ENCODE data around the gene CSRP2. TPM values are rescaled to one million over a fixed set of nuclear protein-coding genes. Genes with fewer than 3 reads are reported as not detected.

Gene CSRP2
- total RNA-seq, 4 donors from 2014 or later, result 14.8 to 95.6 (median 24.7) TPM

GRCh38 chr12:76908303-76909017 is 29.6 kb upstream of the CSRP2 start:
- no peak for TF ChIP-seq CTCF (IDR thresholded peaks at IDR 0.05; ENCODE audit: low read depth)

DNA sequence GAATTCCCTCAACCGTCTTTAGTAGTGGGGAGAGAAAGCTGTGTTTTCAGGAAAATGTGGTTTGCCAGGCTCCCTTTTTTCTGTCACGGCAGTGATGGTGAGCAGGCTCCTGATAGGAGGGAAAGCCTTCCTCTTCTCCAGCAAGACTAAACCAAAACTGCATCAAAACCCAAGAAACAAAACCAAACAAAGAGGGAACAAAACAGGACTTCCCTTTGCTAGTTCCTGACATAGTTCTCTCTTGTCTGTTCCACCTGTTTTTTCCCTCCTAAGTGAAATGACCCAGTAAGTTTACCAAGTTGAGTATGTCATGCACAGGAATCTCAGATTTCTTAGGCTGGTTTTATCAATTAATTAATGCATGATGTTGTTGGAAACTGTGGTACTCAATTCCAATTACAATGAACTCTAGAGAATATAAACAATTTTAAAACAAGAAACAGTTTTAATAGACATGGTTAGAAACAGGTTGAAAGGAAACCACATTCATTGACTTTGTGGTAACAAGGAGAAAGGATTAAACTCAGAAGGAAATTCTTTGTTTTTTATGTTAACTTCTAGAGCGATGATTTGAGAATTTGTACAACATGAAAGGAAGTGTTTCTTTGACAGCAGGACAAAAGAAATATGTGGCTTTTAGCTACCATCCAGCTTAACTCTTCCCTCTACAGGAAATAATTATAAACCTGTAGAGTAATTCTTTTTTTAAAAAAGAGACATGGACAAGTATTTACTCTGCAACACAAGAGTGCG is 23.0 kb upstream of the CSRP2 start:
- TF ChIP-seq CTCF (IDR thresholded peaks at IDR 0.05; ENCODE audit: low read depth), result no peak

GRCh38 chr12:76899522-76899921 is 20.7 kb upstream of the CSRP2 start:
- TF ChIP-seq CTCF (IDR thresholded peaks at IDR 0.05; ENCODE audit: low read depth), result no peak

DNA sequence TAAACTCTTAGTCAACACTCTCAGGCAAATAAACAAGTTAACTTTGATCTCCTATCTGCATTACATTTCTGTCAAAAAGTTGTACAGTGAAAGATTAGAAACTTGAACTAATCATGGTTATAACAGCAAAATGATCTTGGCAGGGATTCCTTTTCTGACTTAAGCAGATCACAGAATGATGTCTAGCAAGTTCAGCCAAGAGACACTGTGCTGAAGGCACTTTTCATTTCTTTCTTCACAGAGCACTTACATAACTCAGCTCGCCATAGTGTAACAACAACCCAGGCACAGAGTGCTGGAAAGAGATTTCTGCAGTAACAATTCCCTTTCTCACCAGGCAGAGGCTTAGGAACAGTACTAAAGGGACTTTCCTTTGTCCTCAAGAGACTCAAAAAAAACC is 19.6 kb upstream of the CSRP2 start:
- TF ChIP-seq CTCF (IDR thresholded peaks at IDR 0.05; ENCODE audit: low read depth), result no peak

DNA sequence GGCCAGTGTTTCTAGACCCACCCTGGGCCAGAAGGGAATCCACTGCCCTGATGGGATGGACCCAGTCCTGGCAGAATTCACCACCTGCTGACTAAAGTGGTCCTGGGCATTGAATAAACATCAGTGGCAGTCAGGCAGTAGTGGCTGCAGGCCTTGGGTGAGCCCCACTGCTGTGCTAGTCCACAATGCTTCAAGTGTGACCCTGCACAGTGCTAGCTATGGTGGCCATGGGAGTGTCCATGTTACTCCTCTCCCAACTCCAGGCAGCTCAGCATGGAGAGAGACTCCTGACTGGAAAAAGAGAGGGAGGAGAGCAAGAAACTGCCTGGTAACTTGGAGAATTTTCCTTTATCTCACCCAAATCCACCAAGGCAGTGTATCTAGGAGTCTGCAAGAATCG is 17.5 kb upstream of the CSRP2 start:
- no peak for TF ChIP-seq CTCF (IDR thresholded peaks at IDR 0.05; ENCODE audit: low read depth)

DNA sequence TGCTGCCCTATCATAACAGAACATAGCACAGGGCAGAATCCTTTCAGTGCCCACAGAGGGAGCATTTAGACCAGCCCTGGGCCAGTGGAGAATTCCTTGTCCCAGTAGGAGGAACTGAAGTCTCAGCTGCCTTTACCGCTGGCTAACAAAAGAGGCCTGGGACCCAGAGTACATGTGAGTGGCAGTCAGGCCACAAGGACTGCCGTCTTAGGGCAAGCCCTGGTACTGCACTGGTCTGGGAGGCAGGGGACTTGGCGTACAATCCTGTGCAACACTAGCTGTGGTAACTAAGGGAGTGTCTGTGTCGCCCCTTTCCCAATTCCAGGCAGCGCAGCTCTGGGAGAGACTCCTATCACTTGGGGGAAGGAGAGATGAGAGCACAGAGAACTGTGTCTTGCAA is 17.0 kb upstream of the CSRP2 start:
- no peak for TF ChIP-seq CTCF (IDR thresholded peaks at IDR 0.05; ENCODE audit: low read depth)

GRCh38 chr12:76891609-76892008 is 12.8 kb upstream of the CSRP2 start:
- no peak for TF ChIP-seq CTCF (IDR thresholded peaks at IDR 0.05; ENCODE audit: low read depth)

All from subcutaneous adipose tissue (tissue), 4 donors.